Hepatic stellate cell (primary cell): ENCODE measurements around the gene DYNLT2.
A peak's percentile ranks its signal among the peaks of the same experiment; 100 is the strongest.
"Not testable (repeated sequence)": the region's sequence is repeated elsewhere in the genome, so short reads cannot be mapped to it uniquely, and the experiment has no call there.

Source experiments
- DNase-seq: peaks from one replicate; pipeline ENCODE4 v3.0.0; 2011; ENCODE audit warnings: low spot score

DYNLT2 gene

GRCh38 chr6:169783971-169784820 lies 32.8 kb upstream of the DYNLT2 start:
- no peak for DNase-seq

- no peak for DNase-seq
Measured at GRCh38 chr6:169783401-169783800, 32.0 kb upstream of the DYNLT2 start.

- DNase-seq = no peak
Measured at GRCh38 chr6:169782966-169783365, 31.6 kb upstream of the DYNLT2 start.

- no peak for DNase-seq
Measured at GRCh38 chr6:169780571-169781091, 29.3 kb upstream of the DYNLT2 start.

- DNase-seq = no peak
Measured at GRCh38 chr6:169779896-169780295, 28.5 kb upstream of the DYNLT2 start.

GRCh38 chr6:169779092-169779815 lies 27.9 kb upstream of the DYNLT2 start:
- no peak for DNase-seq

- DNase-seq = no peak
Measured at GRCh38 chr6:169778646-169779045, 27.3 kb upstream of the DYNLT2 start.

GRCh38 chr6:169777896-169778295 lies 26.5 kb upstream of the DYNLT2 start:
- no peak for DNase-seq

- DNase-seq = no peak
Measured at GRCh38 chr6:169776379-169776778, 25.0 kb upstream of the DYNLT2 start.

GRCh38 chr6:169775321-169775720 lies 23.9 kb upstream of the DYNLT2 start:
- DNase-seq = no peak

GRCh38 chr6:169774347-169774746 lies 23.0 kb upstream of the DYNLT2 start:
- no peak for DNase-seq

- no peak for DNase-seq
Measured at GRCh38 chr6:169766921-169767736, 15.8 kb upstream of the DYNLT2 start.

GRCh38 chr6:169766232-169766631 lies 14.9 kb upstream of the DYNLT2 start:
- peak; percentile 51 for DNase-seq

GRCh38 chr6:169765789-169766188 lies 14.4 kb upstream of the DYNLT2 start:
- not testable (repeated sequence) for DNase-seq

GRCh38 chr6:169763881-169764280 lies 12.5 kb upstream of the DYNLT2 start:
- no peak for DNase-seq

GRCh38 chr6:169763308-169763707 lies 11.9 kb upstream of the DYNLT2 start:
- DNase-seq = no peak

GRCh38 chr6:169755162-169755561 lies 3.8 kb upstream of the DYNLT2 start:
- no peak for DNase-seq

- no peak for DNase-seq
Measured at GRCh38 chr6:169752074-169752623, 777 bp upstream of the DYNLT2 start.

- no peak for DNase-seq
Measured at GRCh38 chr6:169746556-169746955, 4.8 kb downstream of the DYNLT2 start.

- no peak for DNase-seq
Measured at GRCh38 chr6:169745405-169745804, 6.0 kb downstream of the DYNLT2 start.

- no peak for DNase-seq
Measured at GRCh38 chr6:169741344-169741743, 10.0 kb downstream of the DYNLT2 start.

- no peak for DNase-seq
Measured at GRCh38 chr6:169738976-169739529, 12.3 kb downstream of the DYNLT2 start.
